ENCODE data around the gene SLAIN1. TPM values are rescaled to one million over a fixed set of nuclear protein-coding genes. Genes with fewer than 3 reads are reported as not detected.

SLAIN1 gene
- total and polyA plus RNA-seq, 2 of the 13 experiments (the other 11 are each of a cell fraction or from before 2014, with no cell fraction given), result 1.2 to 4.5 TPM

DNA sequence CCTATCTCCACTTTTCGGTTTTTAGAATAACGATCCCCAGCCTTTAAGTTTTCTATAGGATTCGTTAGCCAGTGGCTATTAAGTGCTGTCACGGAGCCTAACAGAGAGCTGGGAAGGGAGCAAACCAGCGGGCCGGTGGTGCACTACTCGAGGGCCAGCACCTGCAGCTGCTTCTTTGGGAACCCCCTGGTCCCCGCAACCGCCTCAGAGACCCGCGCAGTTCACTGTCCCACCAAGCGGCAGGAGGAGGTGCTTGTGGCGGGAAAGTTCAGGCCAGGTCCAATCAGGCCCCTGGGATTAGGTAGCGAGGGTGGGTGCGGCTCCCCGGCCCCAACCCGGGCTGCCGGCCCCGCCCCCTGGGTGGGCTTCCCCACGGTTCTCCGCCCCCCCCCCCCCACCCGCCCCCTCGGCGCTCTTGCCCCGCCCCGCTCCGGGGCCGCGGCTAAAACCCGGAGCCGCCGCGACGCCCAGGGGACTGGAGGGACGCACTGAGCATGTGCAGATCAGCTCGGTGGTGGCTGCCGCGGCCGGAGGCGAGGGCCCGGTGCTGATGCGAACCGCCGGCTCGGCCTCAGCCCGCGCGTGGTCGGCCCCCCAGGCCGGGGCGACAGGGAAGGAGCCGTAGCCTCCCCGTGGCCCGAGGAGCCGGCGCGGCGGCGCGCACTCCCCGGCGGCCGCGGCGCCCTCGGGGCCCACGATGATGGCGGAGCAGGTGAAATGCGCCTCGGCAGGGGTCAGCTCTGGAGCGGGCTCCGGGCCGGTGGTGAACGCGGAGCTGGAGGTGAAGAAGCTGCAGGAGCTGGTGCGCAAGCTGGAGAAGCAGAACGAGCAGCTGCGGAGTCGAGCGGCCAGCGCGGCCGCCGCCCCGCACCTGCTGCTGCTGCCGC, at the start of gene SLAIN1 (continued):
- TF ChIP-seq, protein P1, sequence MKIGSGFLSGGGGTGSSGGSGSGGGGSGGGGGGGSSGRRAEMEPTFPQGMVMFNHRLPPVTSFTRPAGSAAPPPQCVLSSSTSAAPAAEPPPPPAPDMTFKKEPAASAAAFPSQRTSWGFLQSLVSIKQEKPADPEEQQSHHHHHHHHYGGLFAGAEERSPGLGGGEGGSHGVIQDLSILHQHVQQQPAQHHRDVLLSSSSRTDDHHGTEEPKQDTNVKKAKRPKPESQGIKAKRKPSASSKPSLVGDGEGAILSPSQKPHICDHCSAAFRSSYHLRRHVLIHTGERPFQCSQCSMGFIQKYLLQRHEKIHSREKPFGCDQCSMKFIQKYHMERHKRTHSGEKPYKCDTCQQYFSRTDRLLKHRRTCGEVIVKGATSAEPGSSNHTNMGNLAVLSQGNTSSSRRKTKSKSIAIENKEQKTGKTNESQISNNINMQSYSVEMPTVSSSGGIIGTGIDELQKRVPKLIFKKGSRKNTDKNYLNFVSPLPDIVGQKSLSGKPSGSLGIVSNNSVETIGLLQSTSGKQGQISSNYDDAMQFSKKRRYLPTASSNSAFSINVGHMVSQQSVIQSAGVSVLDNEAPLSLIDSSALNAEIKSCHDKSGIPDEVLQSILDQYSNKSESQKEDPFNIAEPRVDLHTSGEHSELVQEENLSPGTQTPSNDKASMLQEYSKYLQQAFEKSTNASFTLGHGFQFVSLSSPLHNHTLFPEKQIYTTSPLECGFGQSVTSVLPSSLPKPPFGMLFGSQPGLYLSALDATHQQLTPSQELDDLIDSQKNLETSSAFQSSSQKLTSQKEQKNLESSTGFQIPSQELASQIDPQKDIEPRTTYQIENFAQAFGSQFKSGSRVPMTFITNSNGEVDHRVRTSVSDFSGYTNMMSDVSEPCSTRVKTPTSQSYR (CRISPR knock-in tag; IDR thresholded peaks at IDR 0.05; ENCODE audit: borderline replicate concordance), result no peak
- TF ChIP-seq HHEX (CRISPR knock-in tag; IDR thresholded peaks at IDR 0.05) (no peak), ATM (IDR thresholded peaks at IDR 0.05; ENCODE audit: borderline replicate concordance) (no peak), KAT2B (IDR thresholded peaks at IDR 0.05; ENCODE audit: borderline replicate concordance, low read depth, low read length) (no peak), ZBTB8A (CRISPR knock-in tag; IDR thresholded peaks at IDR 0.05; ENCODE audit: borderline replicate concordance, low read depth) (no peak), KMT2B (CRISPR knock-in tag; IDR thresholded peaks at IDR 0.05) (no peak), FIP1L1 (IDR thresholded peaks at IDR 0.05; ENCODE audit: borderline replicate concordance, insufficient read depth, low read depth, low read length) (no peak), BHLHE40 (IDR thresholded peaks at IDR 0.05; ENCODE audit: low read length) (no peak), TEAD2 (CRISPR knock-in tag; IDR thresholded peaks at IDR 0.05) (no peak), U2AF1 (optimal IDR thresholded peaks at IDR 0.05; ENCODE audit: low read depth, low read length) (no peak)
- TF ChIP-seq, protein P2, sequence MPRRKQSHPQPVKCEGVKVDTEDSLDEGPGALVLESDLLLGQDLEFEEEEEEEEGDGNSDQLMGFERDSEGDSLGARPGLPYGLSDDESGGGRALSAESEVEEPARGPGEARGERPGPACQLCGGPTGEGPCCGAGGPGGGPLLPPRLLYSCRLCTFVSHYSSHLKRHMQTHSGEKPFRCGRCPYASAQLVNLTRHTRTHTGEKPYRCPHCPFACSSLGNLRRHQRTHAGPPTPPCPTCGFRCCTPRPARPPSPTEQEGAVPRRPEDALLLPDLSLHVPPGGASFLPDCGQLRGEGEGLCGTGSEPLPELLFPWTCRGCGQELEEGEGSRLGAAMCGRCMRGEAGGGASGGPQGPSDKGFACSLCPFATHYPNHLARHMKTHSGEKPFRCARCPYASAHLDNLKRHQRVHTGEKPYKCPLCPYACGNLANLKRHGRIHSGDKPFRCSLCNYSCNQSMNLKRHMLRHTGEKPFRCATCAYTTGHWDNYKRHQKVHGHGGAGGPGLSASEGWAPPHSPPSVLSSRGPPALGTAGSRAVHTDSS (CRISPR knock-in tag; conservative IDR thresholded peaks at IDR 0.05), result no peak
- TF ChIP-seq, protein P3, sequence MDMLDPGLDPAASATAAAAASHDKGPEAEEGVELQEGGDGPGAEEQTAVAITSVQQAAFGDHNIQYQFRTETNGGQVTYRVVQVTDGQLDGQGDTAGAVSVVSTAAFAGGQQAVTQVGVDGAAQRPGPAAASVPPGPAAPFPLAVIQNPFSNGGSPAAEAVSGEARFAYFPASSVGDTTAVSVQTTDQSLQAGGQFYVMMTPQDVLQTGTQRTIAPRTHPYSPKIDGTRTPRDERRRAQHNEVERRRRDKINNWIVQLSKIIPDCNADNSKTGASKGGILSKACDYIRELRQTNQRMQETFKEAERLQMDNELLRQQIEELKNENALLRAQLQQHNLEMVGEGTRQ (IDR thresholded peaks at IDR 0.05; ENCODE audit: low read depth, low read length), result no peak
- TF ChIP-seq, protein P3 (CRISPR knock-in tag; IDR thresholded peaks at IDR 0.05; ENCODE audit: borderline replicate concordance), result no peak
- TF ChIP-seq, protein P4, sequence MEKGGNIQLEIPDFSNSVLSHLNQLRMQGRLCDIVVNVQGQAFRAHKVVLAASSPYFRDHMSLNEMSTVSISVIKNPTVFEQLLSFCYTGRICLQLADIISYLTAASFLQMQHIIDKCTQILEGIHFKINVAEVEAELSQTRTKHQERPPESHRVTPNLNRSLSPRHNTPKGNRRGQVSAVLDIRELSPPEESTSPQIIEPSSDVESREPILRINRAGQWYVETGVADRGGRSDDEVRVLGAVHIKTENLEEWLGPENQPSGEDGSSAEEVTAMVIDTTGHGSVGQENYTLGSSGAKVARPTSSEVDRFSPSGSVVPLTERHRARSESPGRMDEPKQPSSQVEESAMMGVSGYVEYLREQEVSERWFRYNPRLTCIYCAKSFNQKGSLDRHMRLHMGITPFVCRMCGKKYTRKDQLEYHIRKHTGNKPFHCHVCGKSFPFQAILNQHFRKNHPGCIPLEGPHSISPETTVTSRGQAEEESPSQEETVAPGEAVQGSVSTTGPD (CRISPR knock-in tag; IDR thresholded peaks at IDR 0.05), result no peak
- TF ChIP-seq, protein P5, sequence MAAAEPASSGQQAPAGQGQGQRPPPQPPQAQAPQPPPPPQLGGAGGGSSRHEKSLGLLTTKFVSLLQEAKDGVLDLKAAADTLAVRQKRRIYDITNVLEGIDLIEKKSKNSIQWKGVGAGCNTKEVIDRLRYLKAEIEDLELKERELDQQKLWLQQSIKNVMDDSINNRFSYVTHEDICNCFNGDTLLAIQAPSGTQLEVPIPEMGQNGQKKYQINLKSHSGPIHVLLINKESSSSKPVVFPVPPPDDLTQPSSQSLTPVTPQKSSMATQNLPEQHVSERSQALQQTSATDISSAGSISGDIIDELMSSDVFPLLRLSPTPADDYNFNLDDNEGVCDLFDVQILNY (CRISPR knock-in tag; conservative IDR thresholded peaks at IDR 0.05), result no peak
- TF ChIP-seq, protein P6, sequence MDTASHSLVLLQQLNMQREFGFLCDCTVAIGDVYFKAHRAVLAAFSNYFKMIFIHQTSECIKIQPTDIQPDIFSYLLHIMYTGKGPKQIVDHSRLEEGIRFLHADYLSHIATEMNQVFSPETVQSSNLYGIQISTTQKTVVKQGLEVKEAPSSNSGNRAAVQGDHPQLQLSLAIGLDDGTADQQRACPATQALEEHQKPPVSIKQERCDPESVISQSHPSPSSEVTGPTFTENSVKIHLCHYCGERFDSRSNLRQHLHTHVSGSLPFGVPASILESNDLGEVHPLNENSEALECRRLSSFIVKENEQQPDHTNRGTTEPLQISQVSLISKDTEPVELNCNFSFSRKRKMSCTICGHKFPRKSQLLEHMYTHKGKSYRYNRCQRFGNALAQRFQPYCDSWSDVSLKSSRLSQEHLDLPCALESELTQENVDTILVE (CRISPR knock-in tag; IDR thresholded peaks at IDR 0.05), result no peak

Measured in HepG2 (cell line).